Astrocyte of the hippocampus (primary cell): ENCODE measurements around the gene ZBTB17.
"Not testable (repeated sequence)": the region's sequence is repeated elsewhere in the genome, so short reads cannot be mapped to it uniquely, and the experiment has no call there.

Experiments
- DNase-seq: peaks from one replicate; pipeline ENCODE4 v3.0.0; 2011; ENCODE audit warnings: low read depth, low spot score

The ZBTB17 gene

GRCh38 chr1:15935056-15935950 is 40.6 kb downstream of the ZBTB17 start:
- no peak for DNase-seq

DNA sequence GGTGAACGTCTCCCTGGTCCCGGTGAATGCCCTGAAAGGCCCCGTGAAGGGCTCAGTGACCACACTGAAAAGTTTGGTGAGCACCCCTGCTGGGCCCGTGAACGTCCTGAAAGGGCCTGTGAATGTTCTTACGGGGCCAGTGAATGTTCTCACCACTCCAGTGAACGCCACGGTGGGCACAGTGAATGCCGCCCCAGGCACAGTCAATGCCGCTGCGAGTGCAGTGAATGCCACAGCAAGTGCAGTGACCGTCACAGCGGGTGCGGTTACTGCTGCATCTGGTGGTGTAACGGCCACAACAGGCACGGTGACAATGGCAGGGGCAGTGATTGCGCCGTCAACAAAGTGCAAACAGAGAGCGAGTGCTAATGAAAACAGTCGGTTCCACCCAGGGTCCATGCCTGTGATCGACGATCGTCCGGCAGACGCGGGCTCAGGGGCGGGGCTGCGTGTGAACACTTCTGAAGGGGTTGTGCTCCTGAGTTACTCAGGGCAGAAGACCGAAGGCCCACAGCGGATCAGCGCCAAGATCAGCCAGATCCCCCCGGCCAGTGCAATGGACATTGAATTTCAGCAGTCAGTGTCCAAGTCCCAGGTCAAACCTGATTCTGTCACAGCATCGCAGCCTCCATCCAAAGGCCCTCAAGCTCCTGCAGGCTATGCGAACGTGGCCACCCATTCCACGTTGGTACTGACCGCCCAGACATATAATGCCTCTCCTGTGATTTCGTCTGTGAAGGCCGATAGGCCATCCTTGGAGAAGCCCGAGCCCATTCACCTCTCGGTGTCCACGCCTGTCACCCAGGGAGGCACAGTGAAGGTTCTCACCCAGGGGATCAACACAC is 41.5 kb downstream of the ZBTB17 start:
- no peak for DNase-seq

GRCh38 chr1:15933684-15934083 is 42.2 kb downstream of the ZBTB17 start:
- no peak for DNase-seq

- DNase-seq, result no peak
Observed at GRCh38 chr1:15932612-15933011, 43.3 kb downstream of the ZBTB17 start.

- DNase-seq, result no peak
Observed at GRCh38 chr1:15931884-15932283, 44.0 kb downstream of the ZBTB17 start.

- DNase-seq, result no peak
Observed at GRCh38 chr1:15931401-15931800, 44.5 kb downstream of the ZBTB17 start.

GRCh38 chr1:15928971-15929965 is 46.6 kb downstream of the ZBTB17 start:
- peak; percentile 58 for DNase-seq

- DNase-seq, result not testable (repeated sequence)
Observed at GRCh38 chr1:15926448-15926847, 49.5 kb downstream of the ZBTB17 start.

- peak; percentile 82 for DNase-seq
Observed at GRCh38 chr1:15923241-15923640, 52.7 kb downstream of the ZBTB17 start.

- peak; percentile 92 for DNase-seq
Observed at GRCh38 chr1:15918962-15919715, 56.8 kb downstream of the ZBTB17 start.

- DNase-seq, result no peak
Observed at GRCh38 chr1:15916916-15917315, 59.0 kb downstream of the ZBTB17 start.

DNA sequence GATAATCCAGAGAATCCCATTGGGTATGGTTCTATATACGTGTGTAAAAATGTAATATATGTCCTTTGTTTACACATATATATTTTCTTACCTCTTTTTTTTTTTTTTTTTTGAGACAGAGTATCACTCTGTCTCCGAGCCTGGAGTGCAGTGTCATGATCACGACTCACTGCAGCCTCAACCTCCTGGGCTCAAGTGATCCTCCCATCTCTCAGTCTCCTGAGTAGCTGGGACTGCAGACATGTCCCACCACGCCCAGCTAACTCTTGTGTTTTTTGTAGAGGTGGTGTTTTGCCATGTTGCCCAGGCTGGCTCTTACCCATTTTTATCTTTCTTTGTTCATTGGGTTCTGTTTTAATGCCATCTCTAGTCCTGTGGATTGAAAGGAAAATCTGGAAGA is 59.5 kb downstream of the ZBTB17 start:
- no peak for DNase-seq

DNA sequence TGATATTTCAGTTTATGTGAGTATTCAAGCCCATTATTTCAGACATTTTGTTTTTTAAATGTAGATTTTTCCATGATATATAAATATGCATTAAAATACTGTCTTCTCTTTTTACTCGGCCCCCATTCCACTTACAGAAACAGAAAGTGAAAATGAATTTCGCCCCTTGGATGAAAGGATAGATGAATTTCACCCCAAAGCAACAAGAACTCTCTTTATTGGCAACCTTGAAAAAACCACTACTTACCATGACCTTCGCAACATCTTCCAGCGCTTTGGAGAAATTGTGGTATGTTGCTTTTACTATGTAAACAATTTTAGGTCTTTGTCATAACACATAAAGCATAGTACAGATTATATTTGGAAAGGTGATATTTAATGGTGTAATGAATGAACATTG is 59.9 kb downstream of the ZBTB17 start:
- DNase-seq, result no peak

GRCh38 chr1:15913607-15914006 is 62.3 kb downstream of the ZBTB17 start:
- not testable (repeated sequence) for DNase-seq

- no peak for DNase-seq
Observed at GRCh38 chr1:15911927-15912326, 64.0 kb downstream of the ZBTB17 start.

- DNase-seq, result no peak
Observed at GRCh38 chr1:15911141-15911540, 64.8 kb downstream of the ZBTB17 start.

DNA sequence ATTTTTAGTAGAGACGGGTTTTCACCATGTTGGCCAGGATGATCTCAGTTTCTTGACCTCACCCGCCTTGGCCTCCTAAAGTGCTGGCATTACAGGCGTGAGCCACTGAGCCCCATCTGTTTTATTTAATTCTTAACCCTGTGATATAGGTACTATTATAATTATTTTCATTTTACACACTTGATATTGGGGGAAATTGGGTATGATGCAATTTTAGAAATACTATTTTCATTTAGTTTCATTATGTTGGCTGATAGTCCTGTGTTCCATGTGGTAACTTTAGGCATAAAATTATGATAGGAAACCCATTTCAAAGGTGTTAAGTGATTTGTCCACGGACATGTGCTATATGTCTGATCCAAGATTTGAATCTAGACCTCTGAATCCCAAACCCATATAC is 67.3 kb downstream of the ZBTB17 start:
- DNase-seq, result no peak

DNA sequence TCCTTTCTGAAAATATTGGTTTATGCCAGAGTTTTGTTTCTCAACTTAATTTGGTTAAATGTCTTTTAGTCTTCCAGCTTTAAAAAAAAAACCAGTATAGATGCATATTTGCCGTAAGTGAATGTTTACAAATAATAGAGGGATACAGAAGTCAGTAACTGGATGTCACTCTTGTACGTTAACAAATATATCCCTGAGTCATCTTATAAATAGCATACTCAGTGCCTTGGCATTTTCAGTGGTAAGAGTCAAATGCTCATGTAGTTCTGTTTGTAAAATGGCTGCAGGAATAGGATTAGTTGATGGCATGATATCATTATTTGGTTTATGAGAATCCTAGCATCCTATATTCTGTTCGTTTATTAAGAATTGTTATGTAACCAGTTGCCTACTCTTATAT is 73.0 kb downstream of the ZBTB17 start:
- peak; percentile 61 for DNase-seq

- peak; percentile 23 for DNase-seq
Observed at GRCh38 chr1:15900662-15901279, 75.1 kb downstream of the ZBTB17 start.

DNA sequence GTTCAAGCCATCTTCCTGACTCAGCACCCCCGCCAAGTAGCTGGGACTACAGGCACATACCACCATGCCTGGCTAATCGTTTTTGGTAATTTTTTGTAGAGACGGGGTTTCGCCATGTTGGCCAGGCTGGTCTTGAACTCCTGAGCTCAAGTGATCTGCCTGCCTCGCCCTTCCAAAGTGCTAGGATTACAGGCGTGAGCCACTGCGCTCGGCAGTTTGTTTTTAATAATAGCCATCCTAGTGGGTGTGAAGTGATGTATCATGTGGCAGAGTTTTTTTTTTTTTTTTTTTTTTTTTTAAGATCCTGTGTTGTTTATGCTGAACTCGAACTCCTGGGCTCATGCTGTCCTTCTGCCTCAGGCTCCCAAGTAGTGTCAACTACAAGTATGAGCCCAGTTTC is 76.6 kb downstream of the ZBTB17 start:
- no peak for DNase-seq
